GM12878 (cell line): ENCODE results near the gene TIGD1. TPM values are rescaled to one million over a fixed set of nuclear protein-coding genes. Genes with fewer than 3 reads are reported as not detected.

Experiments used
- ATAC-seq: fragments of 200-7000 bp; cut with Tn5 transposase; 3 replicates; pipeline ENCODE4 v1.9.1; 2020; ENCODE audit warnings: mild to moderate bottlenecking, moderate library complexity
- BruUV-seq: library from RNA; stranded (reverse); fragments of 400-500 nt; replicated peaks from 2 replicates; lab custom pipeline; 2021; lab: Mats Ljungman, UMichigan
- CTCF ChIA-PET: fragments of 300-600 bp; sonication (Branson Sonifier 250); formaldehyde crosslinking; extraction: SDS; loops from one replicate; lab custom pipeline; 2021; ENCODE audit warnings: inconsistent platforms; lab: Yijun Ruan, JAX
- POLR2A ChIA-PET: fragments of 350-600 bp; formaldehyde crosslinking; extraction: SDS; loops from one replicate; lab custom pipeline; 2021; ENCODE audit warnings: inconsistent platforms; lab: Charles Lee
- RAD21 ChIA-PET: fragments of 300-600 bp; sonication (Branson Sonifier 250); formaldehyde crosslinking; loops from one replicate; lab custom pipeline; 2023; ENCODE audit warnings: antibody characterized with exemption; ENCODE audit not compliant: unreplicated experiment; lab: Charles Lee
- SMC1A ChIA-PET: fragments of 300-600 bp; sonication (Branson Sonifier 250); formaldehyde crosslinking; loops from one replicate; lab custom pipeline; 2023; ENCODE audit not compliant: unreplicated experiment, uncharacterized antibody; lab: Charles Lee
- DNase-seq: peaks from one replicate; pipeline ENCODE4 v3.0.0-alpha.2; 2011; ENCODE audit warnings: low read depth, low spot score
- FAIRE-seq: peaks from 3 replicates; lab custom pipeline; 2011; peaks lifted over from hg19 to GRCh38; lab: Jason Lieb, UNC
- H2AFZ ChIP-seq: 2 replicates; pipeline ENCODE4 v1.6.0; 2011; ENCODE audit warnings: low read depth, low read length, control low read depth; ENCODE audit not compliant: control insufficient read depth
- H3K27ac ChIP-seq: 2 replicates; pipeline ENCODE4 v1.5.1; 2011; ENCODE audit warnings: control low read depth; ENCODE audit not compliant: control insufficient read depth, insufficient read depth
- H3K27me3 ChIP-seq, 2 experiments: replicated peaks in 1 of 2; 2 replicates each; pipeline versions ENCODE4 v1.6.0 to v1.6.1; 2011; ENCODE audit warnings: low read length in 1 of 2; ENCODE audit not compliant: control insufficient read depth in 2 of 2, insufficient read depth in 2 of 2
- H3K36me3 ChIP-seq, 2 experiments: 2 replicates each; pipeline ENCODE4 v1.5.1; 2011; ENCODE audit warnings: low read length in 1 of 2; ENCODE audit not compliant: control insufficient read depth in 2 of 2, insufficient read depth in 2 of 2
- H3K4me1 ChIP-seq: 2 replicates; pipeline ENCODE4 v1.6.1; 2011; ENCODE audit warnings: mild to moderate bottlenecking, low read length, moderate library complexity, mixed read lengths; ENCODE audit not compliant: control insufficient read depth, insufficient read depth
- H3K4me2 ChIP-seq: 2 replicates; pipeline ENCODE4 v1.6.0; 2011; ENCODE audit warnings: control low read depth; ENCODE audit not compliant: control insufficient read depth, insufficient read depth
- H3K4me3 ChIP-seq: fragments of 200-600 bp; sonication (generic); 2 replicates; pipeline ENCODE4 v1.5.1; 2016
- H3K79me2 ChIP-seq: 2 replicates; pipeline ENCODE4 v1.6.0; 2011; ENCODE audit warnings: low read length; ENCODE audit not compliant: control insufficient read depth, insufficient read depth
- H3K9ac ChIP-seq: 2 replicates; pipeline ENCODE4 v1.8.0; 2011; ENCODE audit warnings: low read length, control low read depth, mixed read lengths; ENCODE audit not compliant: control insufficient read depth, insufficient read depth
- H3K9me3 ChIP-seq: replicated peaks from 3 replicates; pipeline ENCODE4 v1.5.1; 2011; ENCODE audit warnings: mild to moderate bottlenecking, low read length; ENCODE audit not compliant: control insufficient read depth, insufficient read depth
- H4K20me1 ChIP-seq: 2 replicates; pipeline ENCODE4 v1.6.0; 2011; ENCODE audit not compliant: control insufficient read depth, insufficient read depth
- BACH1 ChIP-seq: fragments of 450-650 bp; IDR thresholded peaks from 2 replicates; pipeline ENCODE4 v1.6.1; 2017; ENCODE audit warnings: mild to moderate bottlenecking, borderline replicate concordance
- POLR2A ChIP-seq: IDR thresholded peaks from 2 replicates; pipeline ENCODE4 v1.6.1; 2011; ENCODE audit warnings: low read depth, mild to moderate bottlenecking, low read length
- TAF1 ChIP-seq: IDR thresholded peaks from 2 replicates; pipeline ENCODE4 v1.6.1; 2011; ENCODE audit warnings: mild to moderate bottlenecking, low read depth, low read length, borderline replicate concordance
- WGBS: methylation state at CpG from one replicate; pipeline ENCODE4 v1.1.6; 2016; ENCODE audit warnings: low lambda C conversion rate; ENCODE audit not compliant: insufficient replicate concordance, insufficient coverage; ENCODE audit errors: missing lambda C conversion rate; 5-methylcytosine and 5-hydroxymethylcytosine counted together
- in situ Hi-C: fragments of 300-500 bp; cut with MboI; formaldehyde crosslinking; loops from 9 replicates; pipeline ENCODE4 v1.14.3; 2018; ENCODE audit warnings: mixed read lengths
- intact Hi-C: fragments of 100-400 bp; cut with micrococcal nuclease; formaldehyde crosslinking; loops from one replicate; pipeline ENCODE4 v1.14.2; 2022; ENCODE audit not compliant: unreplicated experiment
- polyA plus RNA-seq, 11 experiments: library from polyadenylated mRNA; depleted of rRNA in 4 of 11; unstranded in 6 of 11; stranded (reverse) in 5 of 11; fragments of >200 nt; fragmentation: Nextera tagmentation in 4 of 11; fragmentation: Illumina TruSeq in 1 of 11; extraction: Ambion mirVana in 4 of 11; extraction: Trizol in 1 of 11; gene quantifications; 1 replicate in 1 of 11; 2 replicates in 10 of 11; pipeline versions ENCODE4 v1.2.1 to v1.2.3, GENCODE V29; 2011 to 2016; ENCODE audit warnings: inconsistent platforms in 2 of 11, missing spikeins in 2 of 11, low read depth in 1 of 11
- total RNA-seq, 4 experiments: library from RNA; depleted of rRNA in 3 of 4; stranded (reverse); fragments of >200 nt in 3 of 4; fragmentation: Illumina TruSeq in 1 of 4; extraction: Trizol in 1 of 4; gene quantifications; 2 replicates each; pipeline versions ENCODE4 v1.2.1 to v1.2.3, GENCODE V29; 2013 to 2021

Gene TIGD1
- total and polyA plus RNA-seq, 10 of the 15 experiments (the other 5 are each of a cell fraction or from before 2014, with no cell fraction given): 1.4 to 8.4 (median 5.6) TPM

GRCh38 chr2:232543928-232544631 lies 6.3 kb downstream of the TIGD1 start:
- no TSS peak for BruUV-seq
- no peaks in the 10 kb centered on the region; the same call in 2 of the 3 replicates for H3K9me3 ChIP-seq
- RAD21 ChIA-PET: no interaction called here
- WGBS: 98% methylated on average over 19 of the region's 19 CpGs
- POLR2A ChIA-PET: no interaction called here
- SMC1A ChIA-PET: no interaction called here
- H4K20me1 ChIP-seq: no peaks in the 10 kb centered on the region
- TF ChIP-seq POLR2A: peak; percentile 54
- no peak for TF ChIP-seq BACH1
- no peak overlapping the region for H3K27ac ChIP-seq
- in situ Hi-C loops: no loop called here
- CTCF ChIA-PET: no interaction called here
- no peak for FAIRE-seq
- no peak for ATAC-seq
- H3K9ac ChIP-seq: no peak overlapping the region
- H2AFZ ChIP-seq: no peak overlapping the region
- intact Hi-C loops: no loop called here
- peaks cover 4% of the 10 kb centered on the region; the same call in 1 of the 2 replicates for H3K4me1 ChIP-seq
- DNase-seq: no peak
- H3K27me3 ChIP-seq: no peaks in the 10 kb centered on the region
- no peak overlapping the region for H3K4me2 ChIP-seq
- no peak overlapping the region for H3K4me3 ChIP-seq
- H3K79me2 ChIP-seq: no peaks in the 10 kb centered on the region; the same call in none of the 2 replicates
- H3K36me3 ChIP-seq: no peaks in the 10 kb centered on the region; a peak in 1 of 4 replicates

GRCh38 chr2:232543491-232543890 lies 6.9 kb downstream of the TIGD1 start:
- RAD21 ChIA-PET: no interaction called here
- no peaks in the 10 kb centered on the region for H4K20me1 ChIP-seq
- intact Hi-C loops (no loop called here), in situ Hi-C loops (no loop called here)
- H3K4me2 ChIP-seq: no peak overlapping the region
- peak; percentile 3; the same call in 1 of the 2 replicates for TF ChIP-seq POLR2A
- no peak for TF ChIP-seq TAF1
- CTCF ChIA-PET: no interaction called here
- 93% methylated on average over 13 of the region's 14 CpGs for WGBS
- H3K27ac ChIP-seq: no peak overlapping the region
- no peak overlapping the region for H3K4me3 ChIP-seq
- POLR2A ChIA-PET: no interaction called here
- ATAC-seq (no peak), FAIRE-seq (no peak), DNase-seq (no peak)
- SMC1A ChIA-PET: no interaction called here
- no peaks in the 10 kb centered on the region; a peak in 1 of 4 replicates for H3K36me3 ChIP-seq
- H2AFZ ChIP-seq: no peak overlapping the region
- no peaks in the 10 kb centered on the region; the same call in 1 of the 2 replicates for H3K79me2 ChIP-seq
- no peaks in the 10 kb centered on the region for H3K27me3 ChIP-seq
- BruUV-seq: no TSS peak
- peaks cover 4% of the 10 kb centered on the region; the same call in 1 of the 2 replicates for H3K4me1 ChIP-seq
- no peaks in the 10 kb centered on the region; the same call in 2 of the 3 replicates for H3K9me3 ChIP-seq
- H3K9ac ChIP-seq: no peak overlapping the region
